ENCODE results near the gene GAL3ST1.
"Not testable (repeated sequence)": the region's sequence is repeated elsewhere in the genome, so short reads cannot be mapped to it uniquely, and the experiment has no call there.

The GAL3ST1 gene

GRCh38 chr22:30561402-30562189 lies 12.9 kb downstream of the GAL3ST1 start:
- no peak for DNase-seq (ENCODE audit: low read depth)
- TF ChIP-seq CTCF (IDR thresholded peaks at IDR 0.05; ENCODE audit: control insufficient read depth, insufficient read depth, low read depth, low read length, missing control alignments), result no peak
- no peak overlapping the region for H3K4me3 ChIP-seq (ENCODE audit: control insufficient read depth, low read depth, low read length)

- not testable (repeated sequence) for H3K4me3 ChIP-seq (ENCODE audit: control insufficient read depth, low read depth, low read length); DNase-seq (ENCODE audit: low read depth)
- TF ChIP-seq CTCF (IDR thresholded peaks at IDR 0.05; ENCODE audit: control insufficient read depth, insufficient read depth, low read depth, low read length, missing control alignments), result peak; percentile 24
Observed at GRCh38 chr22:30560643-30561202, 13.7 kb downstream of the GAL3ST1 start.

- no peak for TF ChIP-seq CTCF (IDR thresholded peaks at IDR 0.05; ENCODE audit: control insufficient read depth, insufficient read depth, low read depth, low read length, missing control alignments)
- H3K4me3 ChIP-seq (ENCODE audit: control insufficient read depth, low read depth, low read length), result no peak overlapping the region
- no peak for DNase-seq (ENCODE audit: low read depth)
Observed at GRCh38 chr22:30559889-30560288, 14.6 kb downstream of the GAL3ST1 start.

- TF ChIP-seq CTCF (IDR thresholded peaks at IDR 0.05; ENCODE audit: control insufficient read depth, insufficient read depth, low read depth, low read length, missing control alignments), result no peak
- no peak overlapping the region for H3K4me3 ChIP-seq (ENCODE audit: control insufficient read depth, low read depth, low read length)
- no peak for DNase-seq (ENCODE audit: low read depth)
Observed at GRCh38 chr22:30557243-30557642, 17.2 kb downstream of the GAL3ST1 start.

GRCh38 chr22:30556388-30556787 lies 18.1 kb downstream of the GAL3ST1 start:
- TF ChIP-seq CTCF (IDR thresholded peaks at IDR 0.05; ENCODE audit: control insufficient read depth, insufficient read depth, low read depth, low read length, missing control alignments), result no peak
- DNase-seq (ENCODE audit: low read depth), result no peak
- no peak overlapping the region for H3K4me3 ChIP-seq (ENCODE audit: control insufficient read depth, low read depth, low read length)

GRCh38 chr22:30555282-30556210 lies 18.9 kb downstream of the GAL3ST1 start:
- no peak for DNase-seq (ENCODE audit: low read depth)
- no peak overlapping the region for H3K4me3 ChIP-seq (ENCODE audit: control insufficient read depth, low read depth, low read length)
- no peak for TF ChIP-seq CTCF (IDR thresholded peaks at IDR 0.05; ENCODE audit: control insufficient read depth, insufficient read depth, low read depth, low read length, missing control alignments)

Measured in AG09309 (cell line).